SJSA1 (cell line): ENCODE results near the gene SYS1. TPM values are rescaled to one million over a fixed set of nuclear protein-coding genes. Genes with fewer than 3 reads are reported as not detected.

Experiments
- DNase-seq, 2 experiments: peaks; one replicate each; pipeline ENCODE4 v3.0.0-alpha.2; 2015 to 2020; ENCODE audit warnings: low spot score in 2 of 2, low read depth in 1 of 2
- H3K27ac ChIP-seq: fragments of 250-450 bp; sonication (Bioruptor Pico); 2 replicates; pipeline ENCODE4 v1.5.1; 2020; ENCODE audit warnings: mild to moderate bottlenecking, moderate library complexity
- H3K27me3 ChIP-seq: fragments of 250-450 bp; sonication (Bioruptor Pico); replicated peaks from 2 replicates; pipeline ENCODE4 v1.5.1; 2020; ENCODE audit warnings: mild to moderate bottlenecking, moderate library complexity
- H3K36me3 ChIP-seq: fragments of 250-450 bp; sonication (Bioruptor Pico); 2 replicates; pipeline ENCODE4 v1.5.1; 2020; ENCODE audit warnings: mild to moderate bottlenecking
- H3K4me1 ChIP-seq: fragments of 250-450 bp; sonication (Bioruptor Pico); replicated peaks from 2 replicates; pipeline ENCODE4 v1.6.1; 2021; ENCODE audit warnings: mild to moderate bottlenecking
- H3K4me3 ChIP-seq: fragments of 250-450 bp; sonication (Bioruptor Pico); 2 replicates; pipeline ENCODE4 v1.5.1; 2020; ENCODE audit warnings: mild to moderate bottlenecking
- H3K9me3 ChIP-seq: fragments of 250-450 bp; sonication (Bioruptor Pico); replicated peaks from 2 replicates; pipeline ENCODE4 v1.5.1; 2020; ENCODE audit warnings: mild to moderate bottlenecking
- total RNA-seq: library from RNA; depleted of rRNA; stranded (reverse); fragments of >200 nt; shearing (Covaris generic); gene quantifications from 2 replicates; pipeline ENCODE4 v1.2.3, GENCODE V29; 2014

SYS1 gene
- total RNA-seq, 1 experiment from 2014 or later = 7.3 TPM

GRCh38 chr20:45354423-45355208, 8.3 kb upstream of the SYS1 start:
- H3K9me3 ChIP-seq = no peaks in the 10 kb centered on the region
- H3K27me3 ChIP-seq = no peaks in the 10 kb centered on the region
- H3K4me3 ChIP-seq = no peak overlapping the region
- peak in 1 of 2 experiments; percentile 28 for DNase-seq
- H3K36me3 ChIP-seq = no peaks in the 10 kb centered on the region
- peak overlapping the region; percentile 13 for H3K27ac ChIP-seq
- H3K4me1 ChIP-seq = peaks cover 54% of the 10 kb centered on the region

- Histone ChIP-seq H3K27ac (peak overlapping the region; percentile 13), H3K4me1 (peaks cover 61% of the 10 kb centered on the region), H3K36me3 (no peaks in the 10 kb centered on the region), H3K4me3 (no peak overlapping the region), H3K9me3 (no peaks in the 10 kb centered on the region), H3K27me3 (no peaks in the 10 kb centered on the region)
- DNase-seq = peak in 1 of 2 experiments; percentile 61
Measured at GRCh38 chr20:45355209-45356084, 7.5 kb upstream of the SYS1 start.

GRCh38 chr20:45358282-45359068, 4.5 kb upstream of the SYS1 start:
- H3K9me3 ChIP-seq = no peaks in the 10 kb centered on the region
- no peaks in the 10 kb centered on the region for H3K36me3 ChIP-seq
- H3K4me1 ChIP-seq = peaks cover 69% of the 10 kb centered on the region
- no peak overlapping the region for H3K4me3 ChIP-seq
- H3K27ac ChIP-seq = peak overlapping the region; percentile 73
- DNase-seq = peak; percentile 66 to 72
- H3K27me3 ChIP-seq = no peaks in the 10 kb centered on the region

- H3K27me3 ChIP-seq = no peaks in the 10 kb centered on the region
- peaks cover 68% of the 10 kb centered on the region for H3K4me1 ChIP-seq
- H3K36me3 ChIP-seq = no peaks in the 10 kb centered on the region
- H3K4me3 ChIP-seq = no peak overlapping the region
- DNase-seq = peak in 1 of 2 experiments; percentile 61
- H3K9me3 ChIP-seq = no peaks in the 10 kb centered on the region
- H3K27ac ChIP-seq = peak overlapping the region; percentile 73
Measured at GRCh38 chr20:45359069-45359405, 3.9 kb upstream of the SYS1 start.

- Histone ChIP-seq H3K4me1 (peaks cover 63% of the 10 kb centered on the region), H3K4me3 (no peak overlapping the region)
- peak in 1 of 2 experiments; percentile 34 for DNase-seq
Measured at GRCh38 chr20:45359406-45360148, 3.4 kb upstream of the SYS1 start.

GRCh38 chr20:45361793-45362192, 1.2 kb upstream of the SYS1 start:
- DNase-seq = no peak
- Histone ChIP-seq H3K9me3 (no peaks in the 10 kb centered on the region), H3K27me3 (no peaks in the 10 kb centered on the region), H3K4me1 (peaks cover 49% of the 10 kb centered on the region), H3K4me3 (no peak overlapping the region), H3K36me3 (peaks cover 4% of the 10 kb centered on the region), H3K27ac (no peak overlapping the region)

More at GRCh38 chr20:45359406-45360148, 3.4 kb upstream of the SYS1 start:
- Histone ChIP-seq H3K27me3 (no peaks in the 10 kb centered on the region), H3K36me3 (no peaks in the 10 kb centered on the region), H3K9me3 (no peaks in the 10 kb centered on the region), H3K27ac (peak overlapping the region; percentile 73)

GRCh38 chr20:45363611-45364492, 896 bp downstream of the SYS1 start:
- Histone ChIP-seq H3K27me3 (no peaks in the 10 kb centered on the region), H3K9me3 (no peaks in the 10 kb centered on the region), H3K27ac (peak overlapping the region; percentile 74; the same call in 1 of the 2 replicates), H3K36me3 (peaks cover 8% of the 10 kb centered on the region), H3K4me3 (peak overlapping the region; percentile 58), H3K4me1 (peaks cover 31% of the 10 kb centered on the region)
- no peak for DNase-seq

- Histone ChIP-seq H3K27me3 (no peaks in the 10 kb centered on the region), H3K9me3 (no peaks in the 10 kb centered on the region), H3K27ac (no peak overlapping the region), H3K4me3 (no peak overlapping the region), H3K36me3 (peaks cover 8% of the 10 kb centered on the region), H3K4me1 (peaks cover 15% of the 10 kb centered on the region)
- no peak for DNase-seq
Measured at GRCh38 chr20:45365444-45365970, 2.6 kb downstream of the SYS1 start.

GRCh38 chr20:45366192-45366591, 3.2 kb downstream of the SYS1 start:
- Histone ChIP-seq H3K27ac (no peak overlapping the region), H3K36me3 (peaks cover 8% of the 10 kb centered on the region), H3K27me3 (no peaks in the 10 kb centered on the region), H3K4me1 (peaks cover 9% of the 10 kb centered on the region), H3K9me3 (no peaks in the 10 kb centered on the region), H3K4me3 (no peak overlapping the region)
- no peak for DNase-seq

GRCh38 chr20:45366631-45367030, 3.7 kb downstream of the SYS1 start:
- H3K4me1 ChIP-seq = peaks cover 9% of the 10 kb centered on the region
- no peak overlapping the region for H3K4me3 ChIP-seq
- no peaks in the 10 kb centered on the region for H3K27me3 ChIP-seq

GRCh38 chr20:45367126-45367525, 4.2 kb downstream of the SYS1 start:
- Histone ChIP-seq H3K9me3 (no peaks in the 10 kb centered on the region), H3K36me3 (peaks cover 8% of the 10 kb centered on the region), H3K4me3 (no peak overlapping the region), H3K27ac (no peak overlapping the region), H3K27me3 (no peaks in the 10 kb centered on the region), H3K4me1 (peaks cover 9% of the 10 kb centered on the region)
- no peak for DNase-seq

More at GRCh38 chr20:45366631-45367030, 3.7 kb downstream of the SYS1 start:
- Histone ChIP-seq H3K9me3 (no peaks in the 10 kb centered on the region), H3K36me3 (peaks cover 8% of the 10 kb centered on the region), H3K27ac (no peak overlapping the region)
- DNase-seq = no peak
